NCI-H446 (cell line): ENCODE data around the gene B4GALNT1.
A peak's percentile ranks its signal among the peaks of the same experiment; 100 is the strongest.
"Not testable (repeated sequence)": the region's sequence is repeated elsewhere in the genome, so short reads cannot be mapped to it uniquely, and the experiment has no call there.

Experiments
- DNase-seq, 2 experiments: peaks; one replicate each; lab custom pipeline; 2025; lab: John Stamatoyannopoulos, UW

Gene B4GALNT1

DNA sequence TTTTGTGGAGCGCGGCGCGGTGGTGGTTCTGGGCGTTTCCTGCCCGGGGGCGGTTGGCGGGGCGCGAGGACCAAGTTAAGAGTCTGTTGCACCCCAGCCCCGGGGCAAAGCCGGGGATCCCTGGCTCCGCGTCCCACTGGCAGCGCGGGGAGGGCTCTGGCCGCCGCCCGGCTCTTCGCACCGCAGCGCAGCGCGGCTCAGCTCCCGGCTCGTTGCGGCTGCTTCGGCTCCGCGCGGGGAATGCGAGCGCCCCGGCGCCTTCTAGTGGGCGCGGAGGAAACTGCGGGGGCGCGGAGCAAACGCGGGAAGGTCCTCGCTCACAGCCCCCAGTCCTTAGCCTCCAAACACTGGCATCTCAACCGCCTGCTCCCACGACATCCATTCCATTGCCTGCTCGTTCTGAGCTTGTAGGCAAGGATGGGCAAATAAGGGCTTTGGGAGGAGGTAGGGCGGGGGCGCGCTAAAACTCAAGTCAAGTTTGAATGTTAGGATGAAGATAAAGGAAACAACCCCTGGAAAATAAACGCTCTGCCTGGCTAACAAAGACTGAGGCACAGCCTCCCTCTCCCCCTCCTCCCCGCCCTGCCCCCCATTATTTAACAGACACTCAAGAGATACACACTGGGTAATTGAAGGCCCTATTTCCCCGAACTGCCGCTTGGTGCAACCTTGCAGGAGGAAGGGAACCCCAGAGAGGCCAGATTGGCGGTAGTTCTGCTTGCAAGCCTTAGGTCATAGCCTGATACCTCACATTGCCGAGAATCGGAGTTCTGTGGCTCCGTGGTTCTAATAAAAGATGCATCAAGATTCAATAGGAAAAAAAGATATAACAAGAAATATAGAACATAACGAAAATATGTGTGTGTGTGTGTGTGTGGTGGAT lies at the start of gene B4GALNT1:
B4GALNT1 (minus strand) TSS at position 244 of the 883 bp plus-strand sequence. CDS start 1,069 bp downstream, outside the sequence.
- DNase-seq, result peak; percentile 57 to 86

DNA sequence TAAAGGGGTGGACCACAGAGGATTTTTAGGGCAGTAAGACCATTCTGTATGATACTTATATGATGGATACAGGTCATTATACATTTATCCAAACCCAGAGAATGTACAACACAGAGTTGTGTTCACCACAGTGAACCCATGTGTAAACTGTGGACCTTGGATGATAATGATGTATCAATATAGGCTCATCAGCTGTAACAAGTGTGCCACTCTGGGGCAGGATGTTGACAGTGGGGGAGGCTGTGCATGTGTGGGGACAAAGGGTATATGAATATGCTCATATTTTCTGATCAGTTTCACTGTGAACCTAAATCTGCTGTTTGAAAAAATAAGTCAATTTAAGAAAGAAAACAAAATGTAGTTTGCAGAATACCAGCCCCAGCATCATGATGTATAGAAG lies 46.7 kb upstream of the B4GALNT1 start:
- DNase-seq, result no peak

DNA sequence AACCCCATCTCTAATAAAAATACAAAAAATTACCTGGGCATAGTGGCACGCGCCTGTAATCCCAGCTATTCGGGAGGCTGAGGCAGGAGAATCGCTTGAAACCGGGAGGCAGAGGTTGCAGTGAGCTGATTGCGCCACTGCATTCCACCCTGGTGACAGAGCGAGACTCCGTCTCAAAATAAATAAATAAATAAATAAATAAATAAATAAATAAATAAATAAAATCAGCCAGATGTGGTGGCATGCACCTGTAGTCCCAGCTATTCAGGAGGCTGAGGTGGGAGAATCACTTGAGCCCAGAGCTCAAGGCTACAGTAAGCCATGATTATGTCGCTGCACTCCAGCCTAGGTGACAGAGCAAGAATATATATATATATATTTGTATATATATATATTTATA lies 44.9 kb upstream of the B4GALNT1 start:
- DNase-seq, result not testable (repeated sequence)

DNA sequence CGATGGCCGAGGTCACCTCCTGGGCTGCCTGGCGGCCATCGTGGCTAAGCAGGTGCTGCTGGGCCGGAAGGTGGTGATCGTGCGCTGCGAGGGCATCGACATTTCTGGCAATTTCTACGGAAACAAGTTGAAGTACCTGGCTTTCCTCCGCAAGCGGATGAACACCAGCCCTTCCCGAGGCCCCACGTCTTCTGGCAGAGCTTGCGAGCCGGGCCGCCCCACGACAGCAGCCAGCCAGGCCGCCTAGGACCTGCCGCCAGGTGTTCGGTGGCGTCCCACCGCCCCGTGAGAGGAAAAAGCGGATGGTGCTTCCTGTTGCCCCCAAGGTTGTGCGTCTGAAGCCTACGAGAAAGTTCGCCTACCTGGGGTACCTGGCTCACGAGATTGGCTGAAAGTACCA lies 41.7 kb upstream of the B4GALNT1 start:
- DNase-seq, result no peak

DNA sequence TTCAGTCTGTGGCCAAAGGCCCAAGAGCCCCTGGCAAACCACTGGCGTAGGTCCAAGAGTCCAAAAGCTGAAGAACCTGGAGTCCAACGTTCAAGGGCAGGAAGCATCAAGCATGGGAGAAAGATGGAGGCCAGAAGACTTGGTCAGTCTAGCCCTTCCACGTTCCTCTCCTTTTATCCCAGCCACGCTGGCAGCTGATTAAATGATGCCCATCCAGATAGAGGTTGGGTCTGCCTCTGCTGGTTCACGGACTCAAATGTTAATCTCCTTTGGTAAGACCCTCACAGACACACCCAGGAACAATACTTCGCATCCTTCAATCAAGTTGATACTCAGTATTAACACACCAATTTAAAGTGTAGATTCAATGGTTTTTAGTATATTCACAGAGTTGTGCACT lies 39.8 kb upstream of the B4GALNT1 start:
- DNase-seq, result no peak

DNA sequence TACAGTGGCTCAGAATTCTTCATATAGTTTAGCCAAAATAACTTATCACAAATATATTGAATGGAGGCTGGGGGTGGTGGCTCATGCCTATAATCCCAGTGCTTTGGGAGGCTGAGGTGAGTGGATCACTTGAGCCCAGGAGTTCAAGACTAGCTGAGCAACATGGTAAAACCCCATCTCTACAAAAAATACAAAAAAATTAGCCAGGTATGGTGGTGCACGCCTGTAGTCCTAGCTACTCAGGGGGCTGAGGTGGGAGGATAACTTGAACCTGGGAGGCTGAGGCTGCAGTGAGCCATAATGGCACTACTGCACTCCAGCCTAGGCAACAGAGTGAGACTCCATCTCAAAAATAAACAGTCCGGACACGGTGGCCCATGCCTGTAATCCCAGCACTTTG lies 38.8 kb upstream of the B4GALNT1 start:
- not testable (repeated sequence) for DNase-seq

DNA sequence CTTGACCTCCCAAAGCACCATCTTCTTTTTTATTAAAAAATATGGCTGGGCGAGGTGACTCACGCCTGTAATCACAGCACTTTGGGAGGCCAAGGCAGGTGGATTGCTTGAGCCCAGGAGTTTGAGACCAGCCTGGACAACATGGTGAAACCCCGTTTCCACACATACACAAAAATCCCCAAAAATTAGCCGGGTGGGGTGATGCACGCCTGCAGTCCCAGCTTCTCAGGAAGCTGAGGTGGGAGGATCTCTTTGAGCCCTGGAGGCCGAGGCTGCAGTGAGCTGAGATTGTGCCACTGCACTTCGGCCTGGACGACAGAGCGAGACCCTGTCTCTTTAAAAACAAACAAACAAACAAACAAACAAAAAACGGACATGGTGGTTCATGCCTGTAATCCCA lies 36.7 kb upstream of the B4GALNT1 start:
- DNase-seq, result not testable (repeated sequence)

DNA sequence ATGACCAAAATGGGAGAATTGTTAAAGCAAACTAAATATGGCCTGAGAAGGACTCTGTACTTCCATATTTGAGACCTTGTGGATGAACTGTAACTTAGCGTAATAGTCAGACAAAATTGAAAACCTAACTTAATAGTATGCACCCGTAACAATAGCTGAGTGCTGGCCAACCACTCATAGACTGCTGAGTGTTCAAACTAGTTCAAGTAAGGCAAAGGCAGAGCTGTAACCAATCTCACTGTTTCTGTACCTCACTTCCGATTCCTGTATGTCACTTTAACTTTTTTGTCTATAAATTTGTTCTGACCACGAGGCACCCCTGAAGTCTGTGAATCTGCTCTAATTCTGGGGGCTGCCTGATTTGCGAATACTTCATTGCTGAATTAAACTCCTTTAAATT lies 33.9 kb upstream of the B4GALNT1 start:
- DNase-seq, result no peak

DNA sequence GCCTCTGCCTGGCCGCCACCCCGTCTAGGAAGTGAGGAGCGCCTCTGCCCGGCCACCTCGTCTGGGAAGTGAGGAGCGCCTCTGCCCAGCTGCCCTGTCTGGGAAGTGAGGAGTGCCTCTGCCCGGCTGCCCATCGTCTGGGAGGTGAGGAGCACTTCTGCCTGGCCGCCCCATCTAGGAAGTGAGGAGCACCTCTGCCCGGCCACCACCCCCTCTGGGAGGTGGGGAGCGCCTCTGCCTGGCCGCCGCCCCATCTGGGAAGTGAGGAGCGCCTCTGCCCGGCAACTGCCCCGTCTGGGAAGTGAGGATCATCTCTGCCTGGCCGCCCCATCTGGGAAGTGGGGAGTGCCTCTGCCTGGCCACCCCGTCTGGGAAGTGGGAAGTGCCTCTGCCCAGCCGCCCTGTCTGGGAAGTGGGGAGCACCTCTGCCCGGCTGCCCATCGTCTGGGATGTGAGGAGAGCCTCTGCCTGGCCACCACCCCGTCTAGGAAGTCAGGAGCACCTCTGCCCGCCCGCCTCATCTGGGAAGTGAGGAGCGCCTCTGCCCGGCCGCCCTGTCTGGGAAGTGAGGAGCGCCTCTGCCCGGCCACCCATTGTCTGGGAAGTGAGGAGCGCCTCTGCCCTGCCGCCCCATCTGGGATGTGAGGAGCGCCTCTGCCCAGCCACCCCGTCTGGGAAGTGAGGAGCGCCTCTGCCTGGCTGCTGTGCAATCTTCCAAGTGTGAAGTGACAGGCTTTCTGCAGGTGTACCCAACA lies 32.2 kb upstream of the B4GALNT1 start:
- DNase-seq, result not testable (repeated sequence)

DNA sequence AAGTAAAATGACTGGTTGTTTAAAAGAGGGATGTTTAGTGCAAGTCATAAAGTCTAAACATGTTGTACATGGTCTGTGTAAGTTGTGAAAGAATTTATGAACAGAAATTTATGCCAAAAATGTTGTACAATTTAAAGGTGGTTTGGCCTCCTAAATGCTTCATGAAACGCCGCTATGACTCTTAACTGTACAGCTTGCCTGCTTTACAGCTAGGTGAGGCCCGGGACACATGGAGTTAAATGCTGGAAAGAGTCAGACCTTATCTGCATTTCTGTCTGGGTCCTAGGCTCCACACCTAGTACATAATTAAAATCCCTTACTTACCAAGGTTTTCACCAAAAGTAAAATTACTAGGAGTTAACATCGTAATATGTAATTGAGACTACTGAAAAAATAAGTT lies 28.4 kb upstream of the B4GALNT1 start:
- DNase-seq, result no peak

DNA sequence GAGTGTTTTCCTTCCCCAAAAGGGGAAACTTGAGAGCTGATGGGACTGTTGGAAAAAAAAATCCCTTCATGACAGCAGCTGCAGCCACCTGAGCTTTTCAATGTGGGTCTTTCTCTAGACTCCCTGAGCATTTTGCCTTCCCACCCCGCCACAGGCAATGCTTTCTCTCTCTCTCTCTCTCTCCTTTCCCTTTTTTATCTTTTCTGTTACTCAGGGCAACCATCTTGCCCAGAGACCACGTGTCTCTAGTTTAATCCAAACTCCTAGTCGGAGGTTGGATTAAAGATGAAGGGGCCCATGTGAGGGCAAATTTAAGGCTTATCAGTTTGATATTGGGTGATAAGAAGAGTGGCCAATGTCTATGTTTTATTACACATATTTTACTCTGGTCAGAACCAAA lies 25.9 kb upstream of the B4GALNT1 start:
- DNase-seq, result no peak

DNA sequence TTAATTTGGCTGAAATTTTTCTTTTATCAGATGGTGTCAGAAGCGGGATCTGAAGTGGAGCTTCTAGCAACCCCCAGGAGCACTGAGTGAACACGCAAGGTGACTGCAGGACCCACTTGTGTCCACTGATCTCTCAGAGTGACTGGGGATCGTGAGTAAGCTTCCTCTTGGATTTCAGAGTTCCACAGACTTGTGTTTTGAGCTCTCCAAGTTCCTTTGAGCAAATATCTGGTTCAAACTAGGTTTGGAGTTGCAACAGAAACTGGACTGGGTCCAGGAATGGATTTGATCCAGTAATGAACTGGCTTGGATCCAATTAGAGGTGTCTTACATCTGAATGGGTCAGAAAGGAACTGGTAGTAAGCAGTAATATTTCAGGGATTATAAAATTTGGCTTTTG lies 24.7 kb upstream of the B4GALNT1 start:
- peak in 1 of 2 experiments; percentile 51 for DNase-seq

DNA sequence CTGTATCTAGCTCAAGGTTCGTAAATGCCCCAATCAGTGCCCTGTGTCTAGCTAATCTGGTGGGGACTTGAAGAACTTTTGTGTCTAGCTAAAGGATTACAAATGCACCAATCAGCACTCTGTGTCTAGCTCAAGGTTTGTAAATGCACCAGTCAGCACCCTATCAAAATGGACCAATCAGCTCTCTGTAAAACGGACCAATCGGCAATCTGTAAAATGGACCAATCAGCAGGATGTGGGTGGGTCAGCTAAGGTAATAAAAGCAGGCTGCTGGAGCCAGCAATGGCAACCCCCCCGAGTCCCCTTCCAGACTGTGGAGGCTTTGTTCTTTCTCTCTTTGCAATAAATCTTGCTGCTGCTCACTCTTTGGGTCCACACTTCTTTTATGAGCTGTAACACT lies 23.4 kb upstream of the B4GALNT1 start:
- not testable (repeated sequence) for DNase-seq

DNA sequence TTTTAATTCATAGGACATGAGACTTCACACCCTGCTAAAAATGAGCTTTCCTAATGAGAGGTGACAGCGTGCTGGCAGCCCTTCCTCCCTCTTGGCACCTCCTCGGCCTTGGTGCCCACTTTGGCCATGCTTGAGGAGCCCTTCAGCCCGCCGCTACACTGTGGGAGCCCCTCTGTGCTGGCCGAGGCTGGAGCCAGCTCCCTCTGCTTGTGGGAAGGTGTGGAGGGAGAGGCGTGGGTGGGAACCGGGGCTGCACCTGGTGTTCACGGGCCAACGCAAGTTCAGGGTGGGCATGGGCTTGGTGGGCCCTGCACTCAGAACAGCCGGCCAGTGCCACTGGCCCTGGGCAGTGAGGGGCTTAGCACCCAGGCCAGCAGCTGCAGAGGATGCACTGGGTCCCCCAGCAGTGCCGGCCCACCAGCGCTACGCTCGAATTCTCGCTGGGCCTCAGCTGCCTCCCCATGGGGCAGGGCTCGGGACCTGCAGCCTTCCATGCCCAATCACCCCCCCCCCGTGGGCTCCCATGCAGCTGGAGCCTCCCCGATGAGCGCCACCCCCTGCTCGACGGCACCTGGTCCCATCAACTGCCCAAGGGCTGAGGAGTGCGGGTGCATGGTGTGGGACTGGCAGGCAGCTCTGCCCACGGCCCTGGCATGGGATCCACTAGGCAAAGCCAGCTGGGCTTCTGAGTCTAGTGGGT lies 22.7 kb upstream of the B4GALNT1 start:
- no peak for DNase-seq

DNA sequence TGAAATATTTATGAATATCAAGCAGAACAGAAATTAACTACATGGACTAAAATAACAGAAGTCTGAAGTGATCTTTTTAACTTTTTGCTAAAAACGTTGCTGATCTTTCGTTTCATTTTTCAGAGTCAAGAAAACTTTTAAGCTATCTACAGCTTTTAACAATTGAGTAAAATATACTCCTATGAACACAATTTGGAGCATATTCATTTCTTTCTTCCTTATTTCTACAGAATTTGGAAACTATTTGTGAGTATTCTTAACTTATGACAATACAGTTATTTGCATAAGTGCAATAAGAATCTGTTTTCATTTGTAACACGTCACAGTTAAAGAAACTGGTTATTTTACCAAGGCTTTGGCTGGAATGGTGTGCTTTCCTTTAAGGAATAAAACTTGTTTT lies 21.0 kb upstream of the B4GALNT1 start:
- no peak for DNase-seq

DNA sequence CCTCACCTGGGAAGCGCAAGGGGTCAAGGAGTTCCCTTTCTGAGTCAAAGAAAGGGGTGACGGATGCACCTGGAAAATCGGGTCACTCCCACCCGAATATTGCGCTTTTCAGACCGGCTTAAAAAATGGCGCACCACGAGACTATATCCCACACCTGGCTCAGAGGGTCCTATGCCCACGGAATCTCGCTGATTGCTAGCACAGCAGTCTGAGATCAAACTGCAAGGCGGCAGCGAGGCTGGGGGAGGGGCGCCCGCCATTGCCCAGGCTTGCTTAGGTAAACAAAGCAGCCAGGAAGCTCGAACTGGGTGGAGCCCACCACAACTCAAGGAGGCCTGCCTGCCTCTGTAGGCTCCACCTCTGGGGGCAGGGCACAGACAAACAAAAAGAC lies 13.7 kb upstream of the B4GALNT1 start:
- DNase-seq, result not testable (repeated sequence)

DNA sequence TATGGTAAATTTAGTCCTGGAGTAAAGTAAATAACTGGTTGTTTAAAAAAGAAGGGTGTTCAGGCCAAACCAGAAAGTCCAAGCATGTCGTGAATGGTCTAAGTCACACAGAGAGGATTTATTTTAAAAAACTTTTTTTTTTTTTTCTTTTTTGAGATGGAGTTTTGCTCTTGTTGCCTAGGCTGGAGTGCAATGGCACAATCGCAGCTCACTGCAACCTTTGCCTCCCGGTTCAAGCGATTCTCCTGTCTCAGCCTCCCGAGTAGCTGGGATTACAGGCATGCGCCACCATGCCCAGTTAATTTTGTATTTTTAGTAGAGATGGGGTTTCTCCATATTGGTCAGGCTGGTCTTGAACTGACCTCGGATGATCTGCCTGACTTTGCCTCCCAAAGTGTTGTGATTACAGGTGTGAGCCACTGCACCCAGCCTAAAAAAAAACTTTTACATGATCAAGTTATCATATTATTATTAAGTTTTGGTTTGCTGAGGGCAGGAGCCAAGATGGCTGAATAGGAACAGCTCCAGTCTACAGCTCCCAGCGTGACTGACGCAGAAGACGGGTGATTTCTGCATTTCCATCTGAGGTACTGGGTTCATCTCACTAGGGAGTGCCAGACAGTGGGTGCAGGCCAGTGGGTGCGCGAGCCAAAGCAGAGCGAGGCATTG lies 13.1 kb upstream of the B4GALNT1 start:
- DNase-seq, result not testable (repeated sequence)

DNA sequence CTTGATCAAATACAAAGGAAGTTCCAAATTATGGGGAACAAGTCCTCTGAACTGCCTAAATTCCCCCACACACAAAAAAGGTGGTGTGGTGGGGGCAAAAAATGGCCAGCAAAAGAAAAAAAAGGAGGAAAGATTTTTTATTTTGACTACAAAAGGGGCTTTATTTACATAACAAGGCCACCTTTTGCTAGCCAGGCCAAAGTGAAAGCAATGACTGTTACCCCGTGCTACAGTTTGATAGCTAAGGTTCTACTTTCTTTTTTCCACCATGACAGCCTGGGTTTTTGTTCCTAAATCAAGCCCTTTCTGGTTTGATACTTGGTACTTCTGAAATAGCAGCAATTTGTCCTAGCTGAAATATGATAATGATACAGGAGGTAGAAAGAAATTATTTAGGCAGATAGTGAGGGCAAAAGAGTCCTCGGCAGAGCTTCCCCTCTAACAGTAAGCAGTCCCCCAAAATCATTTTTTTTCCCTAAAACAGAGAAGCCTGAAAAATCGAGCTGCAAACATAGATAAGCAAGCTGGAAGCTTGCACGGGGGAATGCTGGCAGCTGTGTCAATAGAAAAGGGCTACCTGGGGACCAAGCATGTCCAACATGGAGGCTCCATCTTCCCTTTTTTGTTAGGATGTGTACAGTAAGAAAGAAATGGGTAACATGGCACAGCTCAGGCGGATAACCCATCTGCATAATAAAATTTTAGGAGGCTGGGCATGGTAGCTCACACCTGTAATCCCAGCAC lies 8.9 kb upstream of the B4GALNT1 start:
- no peak for DNase-seq

DNA sequence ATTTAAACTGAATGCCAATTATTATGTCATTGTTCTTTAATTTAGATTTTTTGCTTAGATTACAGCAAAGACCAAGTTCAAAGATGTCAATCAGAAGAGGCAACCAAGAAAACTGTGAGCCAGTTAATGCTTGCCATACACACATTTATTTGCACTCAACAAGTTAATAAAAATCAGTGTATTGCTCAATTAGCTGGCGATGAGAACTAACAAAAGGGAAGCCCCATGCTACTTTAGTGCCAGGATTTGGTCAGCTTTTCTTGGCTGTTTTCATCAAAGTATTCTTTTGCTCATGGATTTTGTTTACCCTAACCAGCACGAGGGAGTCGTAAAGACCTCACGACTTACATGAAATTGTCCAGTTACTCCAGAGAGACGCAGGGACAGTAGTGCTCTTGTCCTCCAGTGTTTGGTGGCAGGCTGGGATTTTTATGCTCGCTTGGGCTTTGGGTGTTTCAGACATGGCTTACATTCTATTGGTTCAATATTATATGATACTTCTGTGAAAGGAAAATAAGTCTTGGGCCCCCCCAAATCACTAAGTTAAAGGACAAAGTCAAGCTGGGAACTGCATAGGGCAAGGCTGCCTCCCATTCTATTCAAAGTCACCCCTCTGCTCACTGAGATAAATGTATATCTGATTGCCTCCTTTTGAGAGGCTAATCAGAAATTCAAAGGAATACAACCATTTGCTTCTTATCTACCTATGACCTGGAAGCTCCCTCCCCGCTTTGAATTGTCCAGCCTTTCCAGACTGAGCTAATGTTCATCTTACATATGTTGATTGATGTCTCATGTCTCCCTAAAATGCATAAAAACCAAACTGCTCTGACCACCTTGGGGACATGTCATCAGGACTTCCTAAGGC lies 7.4 kb upstream of the B4GALNT1 start:
- no peak for DNase-seq

DNA sequence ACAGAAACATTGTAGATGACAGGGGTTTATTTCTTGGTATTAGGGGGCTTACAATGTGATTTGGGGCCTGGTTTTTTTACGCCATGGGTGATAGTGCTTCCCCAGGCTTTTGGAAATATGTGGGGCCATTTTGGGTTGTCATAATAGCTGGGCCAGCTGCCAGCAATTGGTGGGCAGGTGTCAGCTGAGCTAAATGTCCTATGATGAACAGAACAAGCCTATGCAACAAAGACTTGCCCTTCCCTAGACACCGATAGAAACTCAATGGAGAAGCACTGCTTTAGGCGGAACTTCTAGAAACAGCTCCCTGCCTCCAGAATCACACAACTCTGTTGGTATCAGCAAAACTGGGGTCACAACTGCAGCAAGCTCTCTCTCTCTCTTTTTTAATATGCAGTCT lies 5.1 kb upstream of the B4GALNT1 start:
- no peak for DNase-seq
